Caki2 (cell line): Measurements from ENCODE around the gene ALDH3B1. TPM values are rescaled to one million over a fixed set of nuclear protein-coding genes. Genes with fewer than 3 reads are reported as not detected.

ENCODE experiments used
- DNase-seq: peaks from one replicate; pipeline ENCODE4 v3.0.0-alpha.2; 2015; ENCODE audit warnings: low read depth
- in situ Hi-C: cut with HindIII; loops from 2 replicates; pipeline ENCODE4 v1.10.0; 2016; ENCODE audit warnings: low sequenced_read_pairs, low pct_unique_long_range_greater_than_20kb, mixed read lengths
- total RNA-seq: library from RNA; depleted of rRNA; stranded (reverse); fragments of >200 nt; shearing (Covaris generic); gene quantifications from 2 replicates; pipeline ENCODE4 v1.2.3, GENCODE V29; 2014; ENCODE audit warnings: low replicate concordance

The ALDH3B1 gene
- total RNA-seq, 1 experiment from 2014 or later: 85.5 TPM

DNA sequence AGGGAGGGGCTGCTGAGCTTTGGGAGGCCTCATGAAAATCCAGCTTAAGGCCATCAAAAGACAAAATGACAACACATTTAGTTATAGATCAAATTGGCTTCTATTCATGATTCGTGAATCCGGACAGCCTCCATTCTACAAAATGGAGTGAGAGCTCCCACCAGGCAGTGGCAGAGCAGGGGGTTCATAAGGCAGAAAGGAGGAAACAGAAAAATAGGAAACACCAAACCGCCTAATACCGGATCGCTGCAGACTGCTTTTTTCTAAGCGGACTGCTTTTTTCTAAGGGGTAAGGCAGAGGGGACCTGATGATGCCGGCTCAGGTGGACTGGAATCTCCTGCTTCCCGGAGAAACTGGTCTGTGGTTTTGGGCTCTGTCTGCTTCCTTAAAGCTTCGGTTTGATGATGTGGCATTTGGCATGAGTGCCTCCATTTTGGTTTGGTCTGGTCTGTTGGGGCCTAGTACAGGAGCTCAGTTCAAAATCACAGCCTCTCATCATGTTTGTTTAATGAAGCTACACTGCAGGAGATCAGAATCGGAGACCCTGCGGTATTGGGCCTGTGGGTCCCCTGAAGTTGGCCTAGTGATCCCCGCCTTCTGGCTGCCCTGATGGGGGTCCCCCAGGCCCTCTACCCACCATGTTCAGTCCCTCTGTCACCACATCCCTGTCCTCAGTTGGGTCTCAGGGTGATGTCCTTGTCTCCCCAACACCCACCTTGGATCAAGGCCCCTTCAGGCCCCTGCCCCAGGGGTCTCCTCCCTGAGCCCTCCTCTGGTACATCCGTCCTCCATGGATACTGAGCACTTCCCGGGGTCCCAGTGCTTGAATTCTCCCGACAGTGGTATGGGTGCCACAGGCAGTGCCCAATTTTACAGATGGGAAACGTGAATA lies 1.2 kb downstream of the ALDH3B1 start:
- no peak for DNase-seq
- in situ Hi-C loops: no loop called here

- in situ Hi-C loops: no loop called here
- DNase-seq: peak; percentile 65
Observed at GRCh38 chr11:68012044-68012842, 2.1 kb downstream of the ALDH3B1 start.

- in situ Hi-C loops: no loop called here
- DNase-seq: peak; percentile 98
Observed at GRCh38 chr11:68012843-68013610, 2.9 kb downstream of the ALDH3B1 start.

- no peak for DNase-seq
- in situ Hi-C loops: no loop called here
Observed at GRCh38 chr11:68013611-68014156, 3.6 kb downstream of the ALDH3B1 start.

DNA sequence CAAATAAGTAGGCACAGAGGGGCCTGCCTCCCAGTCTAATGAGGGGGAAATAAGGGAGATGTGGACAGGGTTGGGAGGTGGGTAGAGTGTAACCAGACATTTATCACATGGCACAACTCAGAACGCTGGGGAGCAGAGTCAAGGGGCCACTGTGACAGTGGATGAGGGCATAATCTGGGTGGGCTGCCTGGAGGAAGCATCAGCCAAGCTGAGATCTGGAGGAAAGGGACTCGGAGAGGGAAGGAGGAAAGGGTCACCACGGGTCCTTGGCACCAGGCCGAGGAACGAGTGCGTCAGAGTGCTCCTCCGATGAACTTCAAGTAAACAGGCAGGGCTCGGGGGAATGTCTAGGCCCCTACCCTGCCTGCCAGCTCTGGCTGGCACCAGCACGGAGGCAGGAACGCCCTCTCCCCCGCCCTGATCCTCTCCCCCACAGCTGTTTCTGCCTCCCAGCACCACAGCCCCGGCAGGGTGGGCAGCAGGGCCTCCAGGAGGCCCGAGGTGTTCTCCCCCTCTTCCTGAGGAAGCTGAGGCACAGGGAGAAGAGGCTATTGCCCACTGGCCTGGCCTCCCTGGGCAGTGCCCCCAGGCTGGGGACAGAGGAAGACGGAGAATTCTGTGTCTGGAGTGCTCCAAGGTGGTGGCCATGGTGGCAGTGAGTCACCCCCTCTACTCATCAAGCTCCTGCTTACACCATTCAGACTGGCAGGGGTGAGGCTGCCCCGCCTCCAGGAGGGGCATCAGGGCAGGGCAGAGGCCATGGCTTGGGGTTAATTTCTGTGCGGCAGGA lies 4.2 kb downstream of the ALDH3B1 start:
- in situ Hi-C loops: no loop called here

DNA sequence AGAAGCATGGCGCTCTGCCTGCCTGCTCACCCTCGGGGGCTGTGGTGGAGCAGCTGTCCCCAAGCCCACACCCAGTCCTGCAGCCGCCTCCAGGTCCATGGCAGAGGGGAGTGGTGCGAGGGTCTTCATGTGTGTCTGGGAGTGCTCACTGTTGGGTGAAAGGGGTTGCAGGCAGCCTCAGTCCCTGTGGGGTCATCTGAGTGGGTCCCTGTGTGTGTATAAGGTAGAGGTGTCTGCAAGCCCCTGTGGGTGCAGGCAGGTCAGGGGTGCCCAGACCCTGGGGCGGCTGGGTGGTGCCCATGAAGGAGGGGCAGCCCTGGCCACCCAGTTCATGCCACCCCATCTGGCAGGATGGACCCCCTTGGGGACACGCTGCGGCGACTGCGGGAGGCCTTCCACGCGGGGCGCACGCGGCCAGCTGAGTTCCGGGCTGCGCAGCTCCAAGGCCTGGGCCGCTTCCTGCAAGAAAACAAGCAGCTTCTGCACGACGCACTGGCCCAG lies 4.9 kb downstream of the ALDH3B1 start:
- in situ Hi-C loops: no loop called here

More for the DNA sequence above, 4.2 kb downstream of the ALDH3B1 start:
- peak; percentile 97 for DNase-seq

DNA sequence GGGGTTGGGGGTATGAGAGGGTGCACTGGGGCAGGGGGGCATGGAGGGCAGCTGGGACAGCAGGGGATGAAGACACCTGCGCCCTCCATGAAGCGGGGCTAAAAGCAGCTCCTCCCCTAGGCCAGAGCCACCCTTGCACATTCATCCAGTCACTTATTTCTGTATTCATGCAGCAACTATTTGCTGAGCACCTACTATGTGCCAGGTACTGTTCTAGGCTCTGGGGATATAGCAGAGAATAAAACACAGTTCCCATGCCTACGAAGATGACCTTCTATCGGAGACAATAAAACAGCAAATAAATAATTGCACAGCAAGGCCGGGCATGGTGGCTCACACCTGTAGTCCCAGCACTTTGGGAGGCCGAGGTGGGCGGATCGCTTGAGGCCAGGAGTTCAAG lies 5.3 kb downstream of the ALDH3B1 start:
- in situ Hi-C loops: no loop called here
- no peak for DNase-seq

More for the DNA sequence above, 4.9 kb downstream of the ALDH3B1 start:
- no peak for DNase-seq

DNA sequence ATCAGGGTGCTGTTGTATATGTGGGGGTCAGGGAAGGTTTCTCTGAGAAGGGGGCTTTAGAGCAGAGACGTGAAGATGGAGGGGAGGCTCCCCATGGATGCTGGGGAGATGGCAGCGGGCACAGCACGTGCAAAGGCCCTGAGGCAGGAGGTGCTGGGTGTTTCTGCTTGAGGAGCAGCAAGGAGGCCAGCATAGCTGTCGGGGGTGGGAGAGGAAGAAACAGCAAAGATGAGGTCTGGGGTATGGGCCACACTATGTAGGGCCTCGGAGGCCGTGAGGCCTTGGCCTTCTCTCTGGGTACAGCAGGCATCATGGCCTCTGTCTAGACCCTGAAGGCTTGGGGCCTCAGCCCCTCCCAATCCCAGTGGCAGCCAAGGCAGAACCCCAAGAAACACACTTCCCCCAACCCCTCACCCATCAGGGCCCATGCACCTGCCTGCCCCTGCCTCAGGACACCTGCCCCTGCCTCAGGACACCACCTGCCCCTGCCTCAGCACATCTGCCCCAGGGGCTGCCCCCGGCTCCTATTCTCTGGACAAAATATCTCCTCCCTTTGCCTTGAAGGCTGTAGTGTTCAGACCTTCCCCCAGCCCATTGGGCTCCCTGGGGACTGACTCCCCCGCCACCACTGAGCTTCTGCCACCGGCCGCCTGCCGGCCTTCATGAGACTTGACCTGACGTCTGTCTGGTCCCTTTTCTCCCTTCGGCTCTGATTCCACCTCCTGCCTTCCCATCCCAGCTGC lies 6.2 kb downstream of the ALDH3B1 start:
- in situ Hi-C loops: no loop called here
- no peak for DNase-seq

- DNase-seq: peak; percentile 55
Observed at GRCh38 chr11:68016904-68017817, 7.0 kb downstream of the ALDH3B1 start.

GRCh38 chr11:68017980-68018729 lies 8.0 kb downstream of the ALDH3B1 start:
- no peak for DNase-seq
- in situ Hi-C loops: no loop called here

More at GRCh38 chr11:68016904-68017817, 7.0 kb downstream of the ALDH3B1 start:
- in situ Hi-C loops: no loop called here

- in situ Hi-C loops: no loop called here
- no peak for DNase-seq
Observed at GRCh38 chr11:68018730-68019190, 8.6 kb downstream of the ALDH3B1 start.

DNA sequence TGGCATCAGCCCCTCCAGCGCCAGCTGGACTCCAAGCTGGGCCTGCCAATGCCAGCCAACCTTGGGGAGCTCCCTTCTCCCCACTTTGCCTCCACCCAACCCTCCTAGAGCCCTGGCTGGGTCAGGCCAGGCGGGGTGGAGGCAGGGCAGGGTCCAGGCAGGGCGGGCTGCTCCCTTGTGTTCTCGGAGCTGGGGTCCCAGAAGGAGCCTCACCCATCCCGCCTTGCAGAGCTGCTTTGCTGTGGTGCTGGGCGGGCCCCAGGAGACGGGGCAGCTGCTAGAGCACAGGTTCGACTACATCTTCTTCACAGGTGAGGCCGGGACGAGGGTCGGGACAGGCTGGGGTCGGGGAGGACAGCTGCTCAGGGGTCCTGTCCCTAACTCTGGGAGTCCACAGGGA lies 9.4 kb downstream of the ALDH3B1 start:
- in situ Hi-C loops: no loop called here

GRCh38 chr11:68020575-68020974 lies 10.4 kb downstream of the ALDH3B1 start:
- in situ Hi-C loops: no loop called here
- no peak for DNase-seq

More for the DNA sequence above, 9.4 kb downstream of the ALDH3B1 start:
- no peak for DNase-seq

DNA sequence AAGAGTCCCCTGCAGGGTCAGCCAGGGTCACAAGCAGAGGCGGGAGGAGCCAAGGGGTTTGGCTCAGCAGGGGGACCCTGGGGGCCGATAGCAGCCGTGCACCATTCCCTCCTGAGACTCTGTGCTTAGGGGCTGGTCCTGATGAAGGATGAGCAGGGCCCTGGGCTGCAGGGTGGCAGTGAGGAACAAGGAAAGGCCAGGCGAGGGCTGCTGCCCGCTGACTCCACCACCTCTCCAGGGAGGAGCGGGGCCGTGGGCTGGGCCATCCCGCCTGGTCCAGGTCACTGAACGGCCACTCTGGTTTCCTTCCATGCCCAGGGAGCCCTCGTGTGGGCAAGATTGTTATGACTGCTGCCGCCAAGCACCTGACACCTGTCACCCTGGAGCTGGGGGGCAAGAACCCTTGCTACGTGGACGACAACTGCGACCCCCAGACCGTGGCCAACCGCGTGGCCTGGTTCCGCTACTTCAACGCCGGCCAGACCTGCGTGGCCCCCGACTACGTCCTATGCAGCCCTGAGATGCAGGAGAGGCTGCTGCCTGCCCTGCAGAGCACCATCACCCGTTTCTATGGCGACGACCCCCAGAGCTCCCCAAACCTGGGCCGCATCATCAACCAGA lies 11.2 kb downstream of the ALDH3B1 start:
- in situ Hi-C loops: no loop called here
- peak; percentile 63 for DNase-seq

- DNase-seq: no peak
- in situ Hi-C loops: no loop called here
Observed at GRCh38 chr11:68022531-68022930, 12.4 kb downstream of the ALDH3B1 start.
